Adipose tissue (tissue), 3 donors: ENCODE data around the gene ATXN1. TPM values are rescaled to one million over a fixed set of nuclear protein-coding genes. Genes with fewer than 3 reads are reported as not detected.

ENCODE experiments used
- H3K27ac ChIP-seq: one replicate; pipeline ENCODE4 v1.5.1; 2013; ENCODE audit warnings: low read depth, low read length
- WGBS, 3 donors: extraction: QIAGEN DNeasy Blood & Tissue Kit; methylation state at CpG; one replicate each; pipeline ENCODE4 v1.1.7; 2013; 5-methylcytosine and 5-hydroxymethylcytosine counted together
- polyA plus RNA-seq, 3 donors: library from polyadenylated mRNA; stranded (reverse); fragments of 200-250 nt; gene quantifications; one replicate each; pipeline ENCODE4 v1.2.3, GENCODE V29; 2013
- donor health status: healthy with polysubstance abuse.
- donor health status: Bipolar disorder and iron deficiency.
- donor health status: healthy.

The ATXN1 gene
- polyA plus RNA-seq, 3 donors: 2.6 to 7.2 (median 6.8) TPM

GRCh38 chr6:16519265-16520242 is 241.7 kb downstream of the ATXN1 start:
- 57 to 81% (median 79%) methylated on average over 9 of the region's 9 CpGs for WGBS, 3 donors
- H3K27ac ChIP-seq: no peak overlapping the region

GRCh38 chr6:16518265-16518664 is 243.0 kb downstream of the ATXN1 start:
- no peak overlapping the region for H3K27ac ChIP-seq
- 79 to 89% (median 80%) methylated on average over 5 of the region's 5 CpGs for WGBS, 3 donors

- H3K27ac ChIP-seq: no peak overlapping the region
- 37 to 63% (median 39%) methylated on average over 8 of the region's 8 CpGs for WGBS, 3 donors
These were observed 247.0 kb downstream of the ATXN1 start for GRCh38 chr6:16514249-16514648.

GRCh38 chr6:16512544-16513290 is 248.5 kb downstream of the ATXN1 start:
- WGBS, 3 donors: 68 to 84% (median 73%) methylated on average over 6 of the region's 6 CpGs
- H3K27ac ChIP-seq: no peak overlapping the region

GRCh38 chr6:16511723-16512489 is 249.4 kb downstream of the ATXN1 start:
- WGBS, 3 donors: 45 to 61% (median 58%) methylated on average over 10 of the region's 10 CpGs
- H3K27ac ChIP-seq: no peak overlapping the region

GRCh38 chr6:16511040-16511660 is 250.1 kb downstream of the ATXN1 start:
- WGBS, 3 donors: 60 to 76% (median 62%) methylated on average over 4 of the region's 4 CpGs
- H3K27ac ChIP-seq: no peak overlapping the region

GRCh38 chr6:16510245-16510644 is 251.0 kb downstream of the ATXN1 start:
- WGBS, 3 donors: 86 to 90% (median 89%) methylated on average over 2 of the region's 2 CpGs
- no peak overlapping the region for H3K27ac ChIP-seq

GRCh38 chr6:16508959-16509358 is 252.3 kb downstream of the ATXN1 start:
- WGBS, 3 donors: 57 to 92% (median 74%) methylated on average over 1 of the region's 1 CpG
- no peak overlapping the region for H3K27ac ChIP-seq

- WGBS, 3 donors: 53 to 88% (median 60%) methylated on average over 9 of the region's 9 CpGs
- no peak overlapping the region for H3K27ac ChIP-seq
These were observed 255.4 kb downstream of the ATXN1 start for GRCh38 chr6:16505711-16506357.

- WGBS, 3 donors: 66 to 89% (median 73%) methylated on average over 5 of the region's 5 CpGs
- no peak overlapping the region for H3K27ac ChIP-seq
These were observed 256.7 kb downstream of the ATXN1 start for GRCh38 chr6:16504609-16505008.

- H3K27ac ChIP-seq: no peak overlapping the region
- 46 to 81% (median 48%) methylated on average over 2 of the region's 2 CpGs for WGBS, 3 donors
These were observed 257.3 kb downstream of the ATXN1 start for GRCh38 chr6:16503970-16504415.

- WGBS, 3 donors: 85 to 93% (median 87%) methylated on average over 2 of the region's 2 CpGs
- no peak overlapping the region for H3K27ac ChIP-seq
These were observed 258.0 kb downstream of the ATXN1 start for GRCh38 chr6:16503241-16503775.

GRCh38 chr6:16498957-16499356 is 262.3 kb downstream of the ATXN1 start:
- no peak overlapping the region for H3K27ac ChIP-seq

GRCh38 chr6:16498237-16498636 is 263.0 kb downstream of the ATXN1 start:
- no peak overlapping the region for H3K27ac ChIP-seq
- 76 to 98% (median 89%) methylated on average over 1 of the region's 1 CpG for WGBS, 3 donors

GRCh38 chr6:16496991-16497801 is 264.1 kb downstream of the ATXN1 start:
- H3K27ac ChIP-seq: no peak overlapping the region
- whole genome bisulfite sequencing, 3 donors: 66 to 72% (median 69%) methylated on average over 11 of the region's 11 CpGs

- WGBS, 3 donors: 85 to 90% (median 89%) methylated on average over 5 of the region's 5 CpGs
These were observed 265.1 kb downstream of the ATXN1 start for GRCh38 chr6:16496210-16496609.

GRCh38 chr6:16494793-16495192 is 266.5 kb downstream of the ATXN1 start:
- 75 to 77% (median 76%) methylated on average over 3 of the region's 3 CpGs for WGBS, 3 donors
- no peak overlapping the region for H3K27ac ChIP-seq

More at GRCh38 chr6:16496210-16496609, 265.1 kb downstream of the ATXN1 start:
- H3K27ac ChIP-seq: no peak overlapping the region
